Measurements from ENCODE around the gene HMOX1. TPM values are rescaled to one million over a fixed set of nuclear protein-coding genes. Genes with fewer than 3 reads are reported as not detected.

The HMOX1 gene
- total and polyA plus RNA-seq, 2 of the 13 experiments (the other 11 are each of a cell fraction or from before 2014, with no cell fraction given) = 53.6 to 67.4 TPM

DNA sequence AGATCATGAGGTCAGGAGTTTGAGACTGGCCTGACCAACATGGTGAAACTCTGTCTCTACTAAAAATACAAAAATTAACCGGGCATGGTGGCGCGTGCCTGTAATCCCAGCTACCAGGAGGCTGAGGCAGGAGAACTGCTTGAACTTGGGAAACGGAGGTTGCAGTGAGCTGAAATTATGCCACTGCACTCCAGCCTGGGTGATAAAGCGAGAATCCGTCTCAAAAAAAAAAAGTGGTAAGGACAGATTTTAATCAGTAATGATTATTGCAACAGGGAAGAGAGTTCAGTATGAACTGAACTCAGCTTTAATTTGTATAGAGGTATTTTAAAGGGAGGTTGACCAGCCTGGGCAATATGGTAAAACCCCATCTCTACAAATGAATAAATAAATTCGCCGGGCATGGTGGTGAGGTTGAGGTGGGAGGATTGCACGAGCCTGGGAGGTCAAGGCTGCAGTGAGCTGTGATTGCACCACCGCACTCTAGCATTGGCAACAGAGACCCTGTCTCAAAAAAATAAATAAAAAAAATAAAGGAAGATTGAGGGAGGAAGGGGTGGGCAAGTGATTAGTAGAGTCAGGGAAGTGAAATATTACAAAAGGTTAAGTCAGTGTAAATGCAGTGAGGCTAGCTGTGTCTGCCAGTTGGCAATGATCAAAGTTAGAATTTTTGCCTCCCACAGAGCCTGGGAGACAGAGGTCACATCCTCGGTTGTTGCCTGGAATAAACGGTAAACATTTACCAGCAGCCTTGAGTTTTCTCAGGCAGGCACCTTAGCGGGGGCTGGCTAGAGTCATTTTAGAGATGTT lies 16.4 kb downstream of the HMOX1 start (continued):
- peak; percentile 30; the same call in 1 of the 2 replicates for TF ChIP-seq MED1 (CRISPR knock-in tag; IDR thresholded peaks at IDR 0.05)
- peak; percentile 50; the same call in 1 of the 2 replicates for TF ChIP-seq ZGPAT (CRISPR knock-in tag; IDR thresholded peaks at IDR 0.05)
- 0 out of 2 replicates have a peak, but pooled peaks have one; percentile 26 for TF ChIP-seq GFI1 (CRISPR knock-in tag; IDR thresholded peaks at IDR 0.05; ENCODE audit: borderline replicate concordance)
- no peak; the same call in 1 of the 2 replicates for TF ChIP-seq YEATS4 (CRISPR knock-in tag; IDR thresholded peaks at IDR 0.05; ENCODE audit: borderline replicate concordance)
- TF ChIP-seq ATF4 (CRISPR knock-in tag; IDR thresholded peaks at IDR 0.05) = no peak
- peak; percentile 31; the same call in 1 of the 2 replicates for TF ChIP-seq ZBTB20 (CRISPR knock-in tag; IDR thresholded peaks at IDR 0.05; ENCODE audit: borderline replicate concordance, low read depth)
- peak; percentile 46; the same call in 1 of the 2 replicates for TF ChIP-seq TCF7L2 (IDR thresholded peaks at IDR 0.05; ENCODE audit: low read depth, low read length)
- TF ChIP-seq KLF16 (CRISPR knock-in tag; IDR thresholded peaks at IDR 0.05) = 0 out of 4 replicates have a peak, but pooled peaks of 1 of the 2 experiments have one; percentile 14
- 0 out of 2 replicates have a peak, but pooled peaks have one; percentile 30 for TF ChIP-seq PPARG (CRISPR knock-in tag; conservative IDR thresholded peaks at IDR 0.05)
- peak; percentile 37 for TF ChIP-seq HNF4A (CRISPR knock-in tag; IDR thresholded peaks at IDR 0.05)
- peak; percentile 53; the same call in 1 of the 2 replicates for TF ChIP-seq PITX1 (CRISPR knock-in tag; IDR thresholded peaks at IDR 0.05)
- no peak for TF ChIP-seq ZFP90 (CRISPR knock-in tag; IDR thresholded peaks at IDR 0.05; ENCODE audit: borderline replicate concordance)
- TF ChIP-seq ZMYM4 (CRISPR knock-in tag; IDR thresholded peaks at IDR 0.05) = 0 out of 2 replicates have a peak, but pooled peaks have one; percentile 9
- TF ChIP-seq SOX13 (IDR thresholded peaks at IDR 0.05) = no peak
- peak in 1 of 2 experiments; percentile 60; a peak in 2 of 4 replicates for TF ChIP-seq SOX13 (CRISPR knock-in tag; conservative IDR thresholded peaks at IDR 0.05 in 1 of 2, IDR thresholded peaks at IDR 0.05 in 1 of 2)
- peak; percentile 84 for TF ChIP-seq CEBPG (CRISPR knock-in tag; IDR thresholded peaks at IDR 0.05)
- TF ChIP-seq, protein P1, sequence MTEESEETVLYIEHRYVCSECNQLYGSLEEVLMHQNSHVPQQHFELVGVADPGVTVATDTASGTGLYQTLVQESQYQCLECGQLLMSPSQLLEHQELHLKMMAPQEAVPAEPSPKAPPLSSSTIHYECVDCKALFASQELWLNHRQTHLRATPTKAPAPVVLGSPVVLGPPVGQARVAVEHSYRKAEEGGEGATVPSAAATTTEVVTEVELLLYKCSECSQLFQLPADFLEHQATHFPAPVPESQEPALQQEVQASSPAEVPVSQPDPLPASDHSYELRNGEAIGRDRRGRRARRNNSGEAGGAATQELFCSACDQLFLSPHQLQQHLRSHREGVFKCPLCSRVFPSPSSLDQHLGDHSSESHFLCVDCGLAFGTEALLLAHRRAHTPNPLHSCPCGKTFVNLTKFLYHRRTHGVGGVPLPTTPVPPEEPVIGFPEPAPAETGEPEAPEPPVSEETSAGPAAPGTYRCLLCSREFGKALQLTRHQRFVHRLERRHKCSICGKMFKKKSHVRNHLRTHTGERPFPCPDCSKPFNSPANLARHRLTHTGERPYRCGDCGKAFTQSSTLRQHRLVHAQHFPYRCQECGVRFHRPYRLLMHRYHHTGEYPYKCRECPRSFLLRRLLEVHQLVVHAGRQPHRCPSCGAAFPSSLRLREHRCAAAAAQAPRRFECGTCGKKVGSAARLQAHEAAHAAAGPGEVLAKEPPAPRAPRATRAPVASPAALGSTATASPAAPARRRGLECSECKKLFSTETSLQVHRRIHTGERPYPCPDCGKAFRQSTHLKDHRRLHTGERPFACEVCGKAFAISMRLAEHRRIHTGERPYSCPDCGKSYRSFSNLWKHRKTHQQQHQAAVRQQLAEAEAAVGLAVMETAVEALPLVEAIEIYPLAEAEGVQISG (CRISPR knock-in tag; IDR thresholded peaks at IDR 0.05) = peak; percentile 20; the same call in 1 of the 2 replicates
- peak in 1 of 2 experiments; percentile 77; a peak in 2 of 4 replicates for TF ChIP-seq EP300 (IDR thresholded peaks at IDR 0.05; ENCODE audit: low read depth in 2 of 2, low read length in 2 of 2)
- TF ChIP-seq EP300 (CRISPR knock-in tag; IDR thresholded peaks at IDR 0.05; ENCODE audit: borderline replicate concordance) = no peak; the same call in 1 of the 2 replicates
- TF ChIP-seq NKX3-1 (CRISPR knock-in tag; IDR thresholded peaks at IDR 0.05) = 0 out of 2 replicates have a peak, but pooled peaks have one; percentile 63
- TF ChIP-seq SIX4 (CRISPR knock-in tag; IDR thresholded peaks at IDR 0.05) = no peak; the same call in 1 of the 2 replicates
- TF ChIP-seq KLF6 (CRISPR knock-in tag; IDR thresholded peaks at IDR 0.05) = 0 out of 2 replicates have a peak, but pooled peaks have one; percentile 26
- TF ChIP-seq RFX1 (IDR thresholded peaks at IDR 0.05) = no peak
- TF ChIP-seq RXRA (CRISPR knock-in tag; IDR thresholded peaks at IDR 0.05) = peak; percentile 63; the same call in 1 of the 2 replicates
- TF ChIP-seq ZNF441 (CRISPR knock-in tag; IDR thresholded peaks at IDR 0.05; ENCODE audit: borderline replicate concordance) = peak; percentile 52; the same call in 1 of the 2 replicates
